HCT116 (cell line): Measurements from ENCODE around the gene GALNT13. TPM values are rescaled to one million over a fixed set of nuclear protein-coding genes. Genes with fewer than 3 reads are reported as not detected.

ENCODE experiments used
- ATAC-seq: fragments of 200-7000 bp; cut with Tn5 transposase; 2 replicates; pipeline ENCODE4 v1.9.1; 2020; ENCODE audit warnings: mild to moderate bottlenecking, moderate library complexity
- BruUV-seq: library from RNA; stranded (reverse); fragments of 400-500 nt; replicated peaks from 2 replicates; lab custom pipeline; 2021; lab: Mats Ljungman, UMichigan
- CTCF ChIA-PET: fragments of 300-600 bp; sonication (Branson Sonifier 250); formaldehyde crosslinking; loops from one replicate; lab custom pipeline; 2021; ENCODE audit warnings: antibody characterized with exemption; lab: Charles Lee
- POLR2A ChIA-PET: fragments of 300-600, 350-600 bp; sonication (Branson Sonifier 250); formaldehyde crosslinking; loops from one replicate; lab custom pipeline; 2021; ENCODE audit warnings: antibody characterized with exemption; lab: Charles Lee
- RAD21 ChIA-PET, 2 experiments: fragments of 300-600 bp; sonication (Branson Sonifier 250); formaldehyde crosslinking; loops; one replicate each; lab custom pipeline; 2023; ENCODE audit warnings: low total read pairs in 2 of 2; ENCODE audit not compliant: uncharacterized antibody in 2 of 2, unreplicated experiment in 2 of 2, low non-redundant PET in 1 of 2; lab: Charles Lee
- DNase-seq: peaks from one replicate; pipeline ENCODE4 v3.0.0-alpha.2; 2010; ENCODE audit warnings: low read depth, low spot score
- H2AFZ ChIP-seq: fragments of 200-600 bp; shearing (Covaris generic), sonication (generic); 2 replicates; pipeline ENCODE4 v1.6.1; 2017; ENCODE audit warnings: low read depth, mixed run types, mixed read lengths, antibody characterized with exemption, low read length; ENCODE audit not compliant: poor library complexity, severe bottlenecking
- H3K27ac ChIP-seq: 2 replicates; pipeline ENCODE4 v1.5.1; 2012; ENCODE audit warnings: low read depth, low read length
- H3K27me3 ChIP-seq: fragments of 200-600 bp; sonication (generic); 2 replicates; pipeline ENCODE4 v1.6.1; 2016; ENCODE audit warnings: mixed run types, low read length, mixed read lengths; ENCODE audit not compliant: insufficient read depth
- H3K36me3 ChIP-seq, 2 experiments: fragments of 200-500 bp in 1 of 2; fragments of 200-600 bp in 1 of 2; sonication (Bioruptor generic) in 1 of 2; sonication (generic) in 1 of 2; 2 replicates each; pipeline versions ENCODE4 v1.5.1 to v1.6.1; 2014 to 2016; ENCODE audit warnings: low read length in 2 of 2, inconsistent platforms in 1 of 2, mixed read lengths in 1 of 2, mixed run types in 1 of 2; ENCODE audit not compliant: insufficient read depth in 2 of 2, control insufficient read depth in 1 of 2
- H3K4me1 ChIP-seq, 2 experiments: fragments of 200-600 bp in 1 of 2; sonication (generic) in 1 of 2; 2 replicates each; pipeline versions ENCODE4 v1.5.1 to v1.6.1; 2012 to 2017; ENCODE audit warnings: low read length in 2 of 2, inconsistent platforms in 1 of 2, mild to moderate bottlenecking in 1 of 2, mixed read lengths in 1 of 2, mixed run types in 1 of 2, moderate library complexity in 1 of 2; ENCODE audit not compliant: insufficient read depth in 2 of 2, control insufficient read depth in 1 of 2
- H3K4me2 ChIP-seq: fragments of 200-600 bp; sonication (generic); 2 replicates; pipeline ENCODE4 v1.6.1; 2017; ENCODE audit warnings: mixed run types, low read length, mixed read lengths
- H3K4me3 ChIP-seq, 2 experiments: fragments of 200-600 bp in 1 of 2; sonication (generic) in 1 of 2; replicated peaks in 1 of 2; 2 replicates each; pipeline ENCODE4 v1.5.1; 2011 to 2016; ENCODE audit warnings: low read length in 2 of 2, control low read depth in 1 of 2, low read depth in 1 of 2, mild to moderate bottlenecking in 1 of 2, mixed read lengths in 1 of 2, mixed run types in 1 of 2
- H3K79me2 ChIP-seq: fragments of 200-600 bp; sonication (generic); 2 replicates; pipeline ENCODE4 v1.6.1; 2017; ENCODE audit warnings: mild to moderate bottlenecking, mixed run types, low read length, moderate library complexity, mixed read lengths; ENCODE audit not compliant: insufficient read depth
- H3K9ac ChIP-seq: fragments of 200-600 bp; sonication (generic); 2 replicates; pipeline ENCODE4 v1.6.1; 2016; ENCODE audit warnings: low read length, mixed read lengths
- H3K9me2 ChIP-seq: fragments of 200-600 bp; sonication (generic), shearing (Covaris generic); 2 replicates; pipeline ENCODE4 v1.6.1; 2017; ENCODE audit warnings: mixed run types, mild to moderate bottlenecking, moderate library complexity; ENCODE audit not compliant: insufficient read depth
- H3K9me3 ChIP-seq, 2 experiments: fragments of 200-500 bp in 1 of 2; fragments of 200-600 bp in 1 of 2; sonication (Bioruptor generic) in 1 of 2; sonication (generic) in 1 of 2; 2 replicates each; pipeline ENCODE4 v1.6.1; 2014 to 2017; ENCODE audit warnings: low read length in 2 of 2, mixed read lengths in 2 of 2, inconsistent platforms in 1 of 2, low read depth in 1 of 2, mild to moderate bottlenecking in 1 of 2, mixed run types in 1 of 2, moderate library complexity in 1 of 2; ENCODE audit not compliant: control insufficient read depth in 1 of 2, insufficient read depth in 1 of 2
- H4K20me1 ChIP-seq: fragments of 200-600 bp; sonication (generic), shearing (Covaris generic); 2 replicates; pipeline ENCODE4 v1.6.1; 2017; ENCODE audit warnings: mixed run types, mild to moderate bottlenecking, moderate library complexity; ENCODE audit not compliant: insufficient read depth
- CEBPB ChIP-seq: IDR thresholded peaks from 2 replicates; pipeline ENCODE4 v1.6.1; 2012; ENCODE audit warnings: low read depth
- FOSL1 ChIP-seq: IDR thresholded peaks from 2 replicates; pipeline ENCODE4 v1.6.1; 2012; ENCODE audit warnings: low read depth
- JUND ChIP-seq: IDR thresholded peaks from 2 replicates; pipeline ENCODE4 v1.6.1; 2012
- MAX ChIP-seq: IDR thresholded peaks from 2 replicates; pipeline ENCODE4 v1.6.1; 2012
- YY1 ChIP-seq: IDR thresholded peaks from 2 replicates; pipeline ENCODE4 v1.6.1; 2011; ENCODE audit warnings: low read length, low read depth, moderate library complexity, mild to moderate bottlenecking; ENCODE audit not compliant: insufficient replicate concordance; ENCODE audit errors: extremely low read depth
- ZNF274 ChIP-seq: fragments of 200-500 bp; sonication (Bioruptor generic); IDR thresholded peaks from 2 replicates; pipeline ENCODE4 v1.6.1; 2014; ENCODE audit warnings: mild to moderate bottlenecking, low read depth, low read length, inconsistent platforms
- intact Hi-C: fragments of 100-400 bp; cut with micrococcal nuclease; formaldehyde crosslinking; loops from 2 replicates; pipeline ENCODE4 v1.10.0; 2022
- total RNA-seq: library from RNA; stranded (reverse); gene quantifications from one replicate; pipeline ENCODE4 v1.2.1, GENCODE V29; 2021; ENCODE audit not compliant: unreplicated experiment
- TF ChIP-seq, protein P1 (sequence below): IDR thresholded peaks from 2 replicates; pipeline ENCODE4 v1.6.1; 2012; ENCODE audit warnings: low read depth

The GALNT13 gene
- total RNA-seq, 1 experiment from 2014 or later: 0.44 TPM

GRCh38 chr2:154381931-154382794, 510.4 kb downstream of the GALNT13 start:
- no peak overlapping the region for H3K4me2 ChIP-seq
- no peaks in the 10 kb centered on the region for H3K9me3 ChIP-seq
- no peaks in the 10 kb centered on the region for H3K27me3 ChIP-seq
- no peak overlapping the region for H3K4me3 ChIP-seq
- CTCF ChIA-PET: no interaction called here
- no TSS peak for BruUV-seq
- TF ChIP-seq YY1 (no peak), MAX (no peak), JUND (no peak), CEBPB (no peak), ZNF274 (no peak), FOSL1 (no peak)
- TF ChIP-seq, protein P1, sequence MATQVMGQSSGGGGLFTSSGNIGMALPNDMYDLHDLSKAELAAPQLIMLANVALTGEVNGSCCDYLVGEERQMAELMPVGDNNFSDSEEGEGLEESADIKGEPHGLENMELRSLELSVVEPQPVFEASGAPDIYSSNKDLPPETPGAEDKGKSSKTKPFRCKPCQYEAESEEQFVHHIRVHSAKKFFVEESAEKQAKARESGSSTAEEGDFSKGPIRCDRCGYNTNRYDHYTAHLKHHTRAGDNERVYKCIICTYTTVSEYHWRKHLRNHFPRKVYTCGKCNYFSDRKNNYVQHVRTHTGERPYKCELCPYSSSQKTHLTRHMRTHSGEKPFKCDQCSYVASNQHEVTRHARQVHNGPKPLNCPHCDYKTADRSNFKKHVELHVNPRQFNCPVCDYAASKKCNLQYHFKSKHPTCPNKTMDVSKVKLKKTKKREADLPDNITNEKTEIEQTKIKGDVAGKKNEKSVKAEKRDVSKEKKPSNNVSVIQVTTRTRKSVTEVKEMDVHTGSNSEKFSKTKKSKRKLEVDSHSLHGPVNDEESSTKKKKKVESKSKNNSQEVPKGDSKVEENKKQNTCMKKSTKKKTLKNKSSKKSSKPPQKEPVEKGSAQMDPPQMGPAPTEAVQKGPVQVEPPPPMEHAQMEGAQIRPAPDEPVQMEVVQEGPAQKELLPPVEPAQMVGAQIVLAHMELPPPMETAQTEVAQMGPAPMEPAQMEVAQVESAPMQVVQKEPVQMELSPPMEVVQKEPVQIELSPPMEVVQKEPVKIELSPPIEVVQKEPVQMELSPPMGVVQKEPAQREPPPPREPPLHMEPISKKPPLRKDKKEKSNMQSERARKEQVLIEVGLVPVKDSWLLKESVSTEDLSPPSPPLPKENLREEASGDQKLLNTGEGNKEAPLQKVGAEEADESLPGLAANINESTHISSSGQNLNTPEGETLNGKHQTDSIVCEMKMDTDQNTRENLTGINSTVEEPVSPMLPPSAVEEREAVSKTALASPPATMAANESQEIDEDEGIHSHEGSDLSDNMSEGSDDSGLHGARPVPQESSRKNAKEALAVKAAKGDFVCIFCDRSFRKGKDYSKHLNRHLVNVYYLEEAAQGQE: no peak
- RAD21 ChIA-PET: no interaction called here
- no peak overlapping the region for H3K27ac ChIP-seq
- no peaks in the 10 kb centered on the region for H3K9me2 ChIP-seq
- no peaks in the 10 kb centered on the region for H4K20me1 ChIP-seq
- H3K4me1 ChIP-seq: no peaks in the 10 kb centered on the region
- intact Hi-C loops: no loop called here
- H3K79me2 ChIP-seq: no peaks in the 10 kb centered on the region
- no peak for DNase-seq
- no peaks in the 10 kb centered on the region for H3K36me3 ChIP-seq
- POLR2A ChIA-PET: no interaction called here
- no peak for ATAC-seq
- H3K9ac ChIP-seq: no peak overlapping the region
- H2AFZ ChIP-seq: no peak overlapping the region
